GM12878 (cell line): ENCODE results near the gene KCNK1. TPM values are rescaled to one million over a fixed set of nuclear protein-coding genes. Genes with fewer than 3 reads are reported as not detected.

ENCODE experiments used
- ATF7 ChIP-seq: fragments of 450-650 bp; IDR thresholded peaks from 2 replicates; pipeline ENCODE4 v1.6.1; 2016; ENCODE audit warnings: low read depth, mild to moderate bottlenecking
- BMI1 ChIP-seq: fragments of 450-650 bp; IDR thresholded peaks from 2 replicates; pipeline ENCODE4 v1.6.1; 2016; ENCODE audit warnings: mild to moderate bottlenecking, moderate library complexity, borderline replicate concordance
- CBFB ChIP-seq: IDR thresholded peaks from 2 replicates; pipeline ENCODE4 v1.6.1; 2016; ENCODE audit warnings: antibody characterized with exemption, low read depth
- CHD4 ChIP-seq: fragments of 200-600 bp; sonication (generic); IDR thresholded peaks from 2 replicates; pipeline ENCODE4 v1.6.1; 2016; ENCODE audit warnings: mild to moderate bottlenecking
- CUX1 ChIP-seq: IDR thresholded peaks from 2 replicates; pipeline ENCODE4 v1.6.1; 2012; ENCODE audit warnings: improper control_type of control experiment, low read depth, low read length; ENCODE audit not compliant: insufficient replicate concordance
- ELK1 ChIP-seq: IDR thresholded peaks from 2 replicates; pipeline ENCODE4 v1.6.1; 2012; ENCODE audit warnings: low read depth, low read length, improper control_type of control experiment
- FOXK2 ChIP-seq: fragments of 450-650 bp; IDR thresholded peaks from 2 replicates; pipeline ENCODE4 v1.6.1; 2017; ENCODE audit warnings: mild to moderate bottlenecking, moderate library complexity
- GATAD2B ChIP-seq: fragments of 450-650 bp; conservative IDR thresholded peaks from 2 replicates; pipeline ENCODE4 v1.6.1; 2017; ENCODE audit warnings: low read depth, mild to moderate bottlenecking, moderate library complexity
- NKRF ChIP-seq: fragments of 450-650 bp; conservative IDR thresholded peaks from 2 replicates; pipeline ENCODE4 v1.6.1; 2017; ENCODE audit warnings: mild to moderate bottlenecking, moderate library complexity
- NR2F1 ChIP-seq: fragments of 450-650 bp; conservative IDR thresholded peaks from 2 replicates; pipeline ENCODE4 v1.6.1; 2017; ENCODE audit warnings: mild to moderate bottlenecking
- POLR2A ChIP-seq: IDR thresholded peaks from 2 replicates; pipeline ENCODE4 v1.6.1; 2011; ENCODE audit warnings: low read depth, mild to moderate bottlenecking, low read length
- RCOR1 ChIP-seq: conservative IDR thresholded peaks from 2 replicates; pipeline ENCODE4 v1.6.1; 2012; ENCODE audit warnings: low read depth, low read length, improper control_type of control experiment
- SIN3A ChIP-seq: IDR thresholded peaks from 2 replicates; pipeline ENCODE4 v1.6.1; 2012; ENCODE audit warnings: low read depth, low read length, improper control_type of control experiment
- SMAD1 ChIP-seq: fragments of 450-650 bp; IDR thresholded peaks from 2 replicates; pipeline ENCODE4 v1.6.1; 2018; ENCODE audit warnings: mild to moderate bottlenecking, low read depth; ENCODE audit not compliant: partially characterized antibody
- SMC3 ChIP-seq: IDR thresholded peaks from 2 replicates; pipeline ENCODE4 v1.6.1; 2011; ENCODE audit warnings: low read length, improper control_type of control experiment, borderline replicate concordance
- ZNF24 ChIP-seq: fragments of 450-650 bp; IDR thresholded peaks from 2 replicates; pipeline ENCODE4 v1.6.1; 2017; ENCODE audit warnings: antibody characterized with exemption, mild to moderate bottlenecking
- ZNF622 ChIP-seq: fragments of 450-650 bp; IDR thresholded peaks from 2 replicates; pipeline ENCODE4 v1.6.1; 2017; ENCODE audit warnings: mild to moderate bottlenecking, inconsistent platforms
- polyA plus RNA-seq, 11 experiments: library from polyadenylated mRNA; depleted of rRNA in 4 of 11; unstranded in 6 of 11; stranded (reverse) in 5 of 11; fragments of >200 nt; fragmentation: Nextera tagmentation in 4 of 11; fragmentation: Illumina TruSeq in 1 of 11; extraction: Ambion mirVana in 4 of 11; extraction: Trizol in 1 of 11; gene quantifications; 1 replicate in 1 of 11; 2 replicates in 10 of 11; pipeline versions ENCODE4 v1.2.1 to v1.2.3, GENCODE V29; 2011 to 2016; ENCODE audit warnings: inconsistent platforms in 2 of 11, missing spikeins in 2 of 11, low read depth in 1 of 11
- total RNA-seq, 4 experiments: library from RNA; depleted of rRNA in 3 of 4; stranded (reverse); fragments of >200 nt in 3 of 4; fragmentation: Illumina TruSeq in 1 of 4; extraction: Trizol in 1 of 4; gene quantifications; 2 replicates each; pipeline versions ENCODE4 v1.2.1 to v1.2.3, GENCODE V29; 2013 to 2021
- TF ChIP-seq, protein P1 (sequence below): fragments of 450-650 bp; IDR thresholded peaks from 2 replicates; pipeline ENCODE4 v1.6.1; 2017; ENCODE audit warnings: mild to moderate bottlenecking
- TF ChIP-seq, protein P2 (sequence below): fragments of 450-650 bp; IDR thresholded peaks from 2 replicates; pipeline ENCODE4 v1.6.1; 2016; ENCODE audit warnings: mild to moderate bottlenecking

The KCNK1 gene
- total and polyA plus RNA-seq, 10 of the 15 experiments (the other 5 are each of a cell fraction or from before 2014, with no cell fraction given) = 9.4 to 27.6 (median 15.1) TPM

DNA sequence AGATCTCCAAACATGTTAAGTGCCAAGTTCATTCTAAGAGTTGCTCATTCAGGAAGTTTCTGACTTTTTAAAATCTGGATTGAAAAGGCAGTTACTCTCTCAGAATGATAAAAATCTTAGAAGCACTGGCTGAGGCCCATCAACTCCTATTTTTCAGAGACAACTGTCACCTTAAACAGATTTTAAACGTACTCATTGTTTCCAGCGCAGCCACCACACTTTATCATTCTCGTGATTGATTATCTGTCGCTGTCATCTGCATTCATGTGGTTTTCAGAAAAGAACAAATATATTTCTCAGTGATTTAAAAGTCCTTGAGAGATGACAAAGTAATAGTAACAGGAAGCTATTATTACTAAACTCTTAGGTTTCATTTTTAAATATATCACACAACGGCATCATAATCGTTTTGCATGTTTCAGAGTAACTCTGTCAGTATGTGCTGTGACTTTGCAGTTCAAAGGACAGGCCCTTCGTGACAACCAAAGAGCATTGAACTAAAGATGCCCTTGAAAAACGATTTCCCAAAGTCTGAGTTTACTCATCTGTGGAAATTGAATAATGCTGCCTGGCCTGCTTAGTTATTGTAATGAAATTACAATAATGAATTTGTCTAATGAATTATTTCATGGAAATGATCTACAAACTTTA, 14.9 kb upstream of the KCNK1 start (continued):
- TF ChIP-seq, protein P1, sequence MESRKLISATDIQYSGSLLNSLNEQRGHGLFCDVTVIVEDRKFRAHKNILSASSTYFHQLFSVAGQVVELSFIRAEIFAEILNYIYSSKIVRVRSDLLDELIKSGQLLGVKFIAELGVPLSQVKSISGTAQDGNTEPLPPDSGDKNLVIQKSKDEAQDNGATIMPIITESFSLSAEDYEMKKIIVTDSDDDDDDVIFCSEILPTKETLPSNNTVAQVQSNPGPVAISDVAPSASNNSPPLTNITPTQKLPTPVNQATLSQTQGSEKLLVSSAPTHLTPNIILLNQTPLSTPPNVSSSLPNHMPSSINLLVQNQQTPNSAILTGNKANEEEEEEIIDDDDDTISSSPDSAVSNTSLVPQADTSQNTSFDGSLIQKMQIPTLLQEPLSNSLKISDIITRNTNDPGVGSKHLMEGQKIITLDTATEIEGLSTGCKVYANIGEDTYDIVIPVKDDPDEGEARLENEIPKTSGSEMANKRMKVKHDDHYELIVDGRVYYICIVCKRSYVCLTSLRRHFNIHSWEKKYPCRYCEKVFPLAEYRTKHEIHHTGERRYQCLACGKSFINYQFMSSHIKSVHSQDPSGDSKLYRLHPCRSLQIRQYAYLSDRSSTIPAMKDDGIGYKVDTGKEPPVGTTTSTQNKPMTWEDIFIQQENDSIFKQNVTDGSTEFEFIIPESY = no peak
- TF ChIP-seq ELK1 (no peak), CUX1 (peak; percentile 89), SMAD1 (peak; percentile 45), ZNF622 (no peak), SMC3 (peak; percentile 7; the same call in 1 of the 2 replicates), CHD4 (0 out of 2 replicates have a peak, but pooled peaks have one; percentile 68), ZNF24 (0 out of 2 replicates have a peak, but pooled peaks have one; percentile 21), NR2F1 (peak; percentile 78), FOXK2 (no peak), RCOR1 (no peak), POLR2A (no peak), ATF7 (peak; percentile 94), BMI1 (peak; percentile 70; the same call in 1 of the 2 replicates), SIN3A (no peak), CBFB (peak; percentile 55; the same call in 1 of the 2 replicates), GATAD2B (no peak), NKRF (no peak)
- TF ChIP-seq, protein P2, sequence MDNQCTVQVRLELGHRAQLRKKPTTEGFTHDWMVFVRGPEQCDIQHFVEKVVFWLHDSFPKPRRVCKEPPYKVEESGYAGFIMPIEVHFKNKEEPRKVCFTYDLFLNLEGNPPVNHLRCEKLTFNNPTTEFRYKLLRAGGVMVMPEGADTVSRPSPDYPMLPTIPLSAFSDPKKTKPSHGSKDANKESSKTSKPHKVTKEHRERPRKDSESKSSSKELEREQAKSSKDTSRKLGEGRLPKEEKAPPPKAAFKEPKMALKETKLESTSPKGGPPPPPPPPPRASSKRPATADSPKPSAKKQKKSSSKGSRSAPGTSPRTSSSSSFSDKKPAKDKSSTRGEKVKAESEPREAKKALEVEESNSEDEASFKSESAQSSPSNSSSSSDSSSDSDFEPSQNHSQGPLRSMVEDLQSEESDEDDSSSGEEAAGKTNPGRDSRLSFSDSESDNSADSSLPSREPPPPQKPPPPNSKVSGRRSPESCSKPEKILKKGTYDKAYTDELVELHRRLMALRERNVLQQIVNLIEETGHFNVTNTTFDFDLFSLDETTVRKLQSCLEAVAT = no peak; the same call in 1 of the 2 replicates
